IMR-90 (cell line): ENCODE data around the gene FOLH1.
"Not testable (repeated sequence)": the region's sequence is repeated elsewhere in the genome, so short reads cannot be mapped to it uniquely, and the experiment has no call there.

ENCODE experiments used
- CEBPB ChIP-seq: IDR thresholded peaks from 2 replicates; pipeline ENCODE4 v1.6.1; 2012; ENCODE audit warnings: low read depth, low read length, improper control_type of control experiment
- POLR2A ChIP-seq: IDR thresholded peaks from 2 replicates; pipeline ENCODE4 v1.6.1; 2012; ENCODE audit warnings: mild to moderate bottlenecking, low read depth, low read length
- RCOR1 ChIP-seq: IDR thresholded peaks from 2 replicates; pipeline ENCODE4 v1.6.1; 2012; ENCODE audit warnings: mild to moderate bottlenecking, low read length, improper control_type of control experiment; ENCODE audit not compliant: insufficient replicate concordance
- TF ChIP-seq, protein P1 (sequence below): conservative IDR thresholded peaks from 2 replicates; pipeline ENCODE4 v1.5.1; 2012; ENCODE audit warnings: mild to moderate bottlenecking, low read depth, low read length, improper control_type of control experiment

DNA sequence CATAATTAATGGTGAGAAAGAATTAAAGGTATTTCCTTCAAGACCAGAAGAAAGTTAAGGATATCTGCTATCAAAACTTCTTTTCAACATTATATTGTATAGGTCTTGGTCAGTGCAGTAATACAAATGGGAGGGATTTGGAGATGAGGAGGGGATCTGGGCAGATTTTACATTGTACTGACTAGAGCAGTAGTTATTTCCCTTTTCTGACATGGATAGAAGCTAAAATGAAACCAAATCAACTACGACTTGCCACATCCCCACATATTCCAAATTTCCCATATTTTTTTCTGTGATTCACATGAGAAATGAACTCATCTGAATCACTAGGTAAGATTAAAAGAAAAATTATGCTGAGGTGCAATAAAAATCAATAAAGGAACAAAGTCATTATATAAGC is 11.6 kb downstream of the FOLH1 start:
- TF ChIP-seq, protein P1, sequence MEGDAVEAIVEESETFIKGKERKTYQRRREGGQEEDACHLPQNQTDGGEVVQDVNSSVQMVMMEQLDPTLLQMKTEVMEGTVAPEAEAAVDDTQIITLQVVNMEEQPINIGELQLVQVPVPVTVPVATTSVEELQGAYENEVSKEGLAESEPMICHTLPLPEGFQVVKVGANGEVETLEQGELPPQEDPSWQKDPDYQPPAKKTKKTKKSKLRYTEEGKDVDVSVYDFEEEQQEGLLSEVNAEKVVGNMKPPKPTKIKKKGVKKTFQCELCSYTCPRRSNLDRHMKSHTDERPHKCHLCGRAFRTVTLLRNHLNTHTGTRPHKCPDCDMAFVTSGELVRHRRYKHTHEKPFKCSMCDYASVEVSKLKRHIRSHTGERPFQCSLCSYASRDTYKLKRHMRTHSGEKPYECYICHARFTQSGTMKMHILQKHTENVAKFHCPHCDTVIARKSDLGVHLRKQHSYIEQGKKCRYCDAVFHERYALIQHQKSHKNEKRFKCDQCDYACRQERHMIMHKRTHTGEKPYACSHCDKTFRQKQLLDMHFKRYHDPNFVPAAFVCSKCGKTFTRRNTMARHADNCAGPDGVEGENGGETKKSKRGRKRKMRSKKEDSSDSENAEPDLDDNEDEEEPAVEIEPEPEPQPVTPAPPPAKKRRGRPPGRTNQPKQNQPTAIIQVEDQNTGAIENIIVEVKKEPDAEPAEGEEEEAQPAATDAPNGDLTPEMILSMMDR, result not testable (repeated sequence)
- TF ChIP-seq RCOR1, POLR2A, CEBPB: not testable (repeated sequence)
